ENCODE measurements around the gene SH2D3A.

DNA sequence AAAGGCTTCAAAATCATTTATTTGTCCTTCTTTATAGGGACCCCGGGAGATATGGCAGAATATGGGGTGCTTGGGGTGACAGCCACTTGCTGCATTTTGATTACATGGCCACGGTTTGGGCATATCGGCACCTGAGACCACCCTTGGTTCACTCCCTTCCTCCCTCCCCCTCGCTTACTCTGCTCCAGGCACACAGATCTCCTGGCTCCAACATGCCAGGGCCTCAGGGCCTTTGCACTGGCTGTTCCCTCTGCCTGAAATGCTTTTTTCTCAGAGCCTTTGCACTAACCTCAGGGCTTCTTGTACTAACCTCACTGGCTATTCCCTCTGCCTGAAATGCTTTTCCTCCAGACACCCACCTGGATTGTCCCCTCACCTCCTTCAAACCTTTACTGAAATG lies 29.0 kb upstream of the SH2D3A start:
- TF ChIP-seq CTCF (IDR thresholded peaks at IDR 0.05) (no peak), POLR2AphosphoS5 (IDR thresholded peaks at IDR 0.05; ENCODE audit: low read depth, low read length) (no peak), SIN3A (IDR thresholded peaks at IDR 0.05; ENCODE audit: borderline replicate concordance, insufficient read depth, low read depth, low read length) (no peak), REST (IDR thresholded peaks at IDR 0.05; ENCODE audit: insufficient read depth in 1 of 2, low read depth in 2 of 2, low read length in 1 of 2) (no peak)
